GM23338 (cell line): Measurements from ENCODE around the gene ZNF444. TPM values are rescaled to one million over a fixed set of nuclear protein-coding genes. Genes with fewer than 3 reads are reported as not detected.

ENCODE experiments used
- ATAC-seq: fragments of 200-7000 bp; cut with Tn5 transposase; 3 replicates; pipeline ENCODE4 v1.9.1; 2020
- DNase-seq: peaks from one replicate; pipeline ENCODE4 v3.0.0-alpha.2; 2015; ENCODE audit warnings: low spot score
- H2AFZ ChIP-seq: fragments of 200-600 bp; sonication (generic); 2 replicates; pipeline ENCODE4 v1.8.0; 2016; ENCODE audit warnings: antibody characterized with exemption, mild to moderate bottlenecking, moderate library complexity
- H3F3A ChIP-seq: fragments of 200-600 bp; sonication (generic); replicated peaks from 2 replicates; pipeline ENCODE4 v1.8.0; 2017; ENCODE audit warnings: antibody characterized with exemption, mixed run types, low read depth
- H3K27ac ChIP-seq: fragments of 200-600 bp; sonication (generic); 2 replicates; pipeline ENCODE4 v1.6.1; 2016; ENCODE audit warnings: low read depth
- H3K27me3 ChIP-seq: fragments of 200-600 bp; sonication (generic); 2 replicates; pipeline ENCODE4 v1.8.0; 2016; ENCODE audit warnings: mild to moderate bottlenecking, mixed run types, moderate library complexity; ENCODE audit not compliant: insufficient read depth
- H3K36me3 ChIP-seq: fragments of 200-600 bp; sonication (generic); 2 replicates; pipeline ENCODE4 v1.8.0; 2016; ENCODE audit warnings: mild to moderate bottlenecking; ENCODE audit not compliant: insufficient read depth
- H3K4me1 ChIP-seq: fragments of 200-600 bp; sonication (generic); 2 replicates; pipeline ENCODE4 v1.8.0; 2016; ENCODE audit warnings: mild to moderate bottlenecking, moderate library complexity; ENCODE audit not compliant: insufficient read depth
- H3K4me2 ChIP-seq: fragments of 200-600 bp; sonication (generic); 2 replicates; pipeline ENCODE4 v1.7.1; 2017; ENCODE audit warnings: mixed run types
- H3K4me3 ChIP-seq: fragments of 200-600 bp; sonication (generic); 2 replicates; pipeline ENCODE4 v1.6.1; 2016; ENCODE audit warnings: mixed run types
- H3K79me2 ChIP-seq: fragments of 200-600 bp; sonication (generic); replicated peaks from 2 replicates; pipeline ENCODE4 v1.8.0; 2017; ENCODE audit warnings: mild to moderate bottlenecking; ENCODE audit not compliant: insufficient read depth
- H3K9me2 ChIP-seq: fragments of 200-600 bp; sonication (generic); 2 replicates; pipeline ENCODE4 v1.8.0; 2017; ENCODE audit not compliant: insufficient read depth
- H4K20me1 ChIP-seq: fragments of 200-600 bp; sonication (generic); replicated peaks from 2 replicates; pipeline ENCODE4 v1.8.0; 2017; ENCODE audit warnings: mild to moderate bottlenecking; ENCODE audit not compliant: insufficient read depth
- H3K27ac Mint-ChIP-seq: 2 replicates; pipeline ENCODE4 v1.8.0; 2020; ENCODE audit warnings: inconsistent platforms, mild to moderate bottlenecking, moderate library complexity, mixed read lengths
- H3K27me3 Mint-ChIP-seq: 3 replicates; pipeline ENCODE4 v1.8.0; 2022; ENCODE audit warnings: low read depth, mild to moderate bottlenecking, moderate library complexity, mixed read lengths, inconsistent platforms; ENCODE audit not compliant: insufficient read depth, poor library complexity
- H3K36me3 Mint-ChIP-seq: 3 replicates; pipeline ENCODE4 v1.8.0; 2021; ENCODE audit warnings: low read depth, mild to moderate bottlenecking, inconsistent platforms, moderate library complexity, mixed read lengths
- H3K4me1 Mint-ChIP-seq: 3 replicates; pipeline ENCODE4 v1.8.0; 2020; ENCODE audit warnings: mild to moderate bottlenecking, inconsistent platforms, mixed read lengths
- H3K4me3 Mint-ChIP-seq: 3 replicates; pipeline ENCODE4 v1.8.0; 2021; ENCODE audit warnings: moderate library complexity, mild to moderate bottlenecking, inconsistent platforms, mixed read lengths
- H3K9me3 Mint-ChIP-seq: 3 replicates; pipeline ENCODE4 v1.8.0; 2020; ENCODE audit warnings: moderate library complexity, mild to moderate bottlenecking, inconsistent platforms, mixed read lengths
- CREB1 ChIP-seq: fragments of 250-450 bp; sonication (Bioruptor Pico); IDR thresholded peaks from 2 replicates; pipeline ENCODE4 v1.5.0; 2020; ENCODE audit warnings: low read depth, mild to moderate bottlenecking, moderate library complexity
- CTCF ChIP-seq, 2 experiments: fragments of 200-600 bp in 1 of 2; sonication (generic) in 1 of 2; conservative IDR thresholded peaks; 2 replicates each; pipeline versions ENCODE4 v1.5.1 to v1.6.1; 2016 to 2017; ENCODE audit warnings: antibody characterized with exemption in 2 of 2, low read depth in 2 of 2, mild to moderate bottlenecking in 2 of 2, moderate library complexity in 1 of 2
- EZH2 ChIP-seq: fragments of 200-600 bp; sonication (generic); IDR thresholded peaks from one replicate; pipeline ENCODE4 v1.8.0; 2017; ENCODE audit warnings: antibody characterized with exemption, mild to moderate bottlenecking, low read depth; ENCODE audit not compliant: unreplicated experiment
- EZH2phosphoT487 ChIP-seq: fragments of 200-600 bp; sonication (generic); IDR thresholded peaks from one replicate; pipeline ENCODE4 v1.8.1; 2018; ENCODE audit warnings: antibody characterized with exemption; ENCODE audit not compliant: unreplicated experiment
- JUNB ChIP-seq: IDR thresholded peaks from one replicate; pipeline ENCODE4 v1.6.1; 2016; ENCODE audit warnings: antibody characterized with exemption; ENCODE audit not compliant: unreplicated experiment
- NANOG ChIP-seq: IDR thresholded peaks from 2 replicates; pipeline ENCODE4 v1.6.1; 2016; ENCODE audit warnings: antibody characterized with exemption, borderline replicate concordance
- POLR2AphosphoS5 ChIP-seq: IDR thresholded peaks from 2 replicates; pipeline ENCODE4 v1.6.1; 2016; ENCODE audit warnings: antibody characterized with exemption, low read depth
- REST ChIP-seq: IDR thresholded peaks from one replicate; pipeline ENCODE4 v1.6.1; 2018; ENCODE audit warnings: antibody characterized with exemption; ENCODE audit not compliant: unreplicated experiment
- ZNF114 ChIP-seq: fragments of 250-450 bp; sonication (Bioruptor Pico); IDR thresholded peaks from 2 replicates; pipeline ENCODE4 v1.5.0; 2020; ENCODE audit warnings: mild to moderate bottlenecking, moderate library complexity
- ZNF331 ChIP-seq: fragments of 250-450 bp; sonication (Bioruptor Pico); IDR thresholded peaks from 2 replicates; pipeline ENCODE4 v1.5.0; 2020; ENCODE audit warnings: low read depth, mild to moderate bottlenecking, moderate library complexity
- ZNF462 ChIP-seq: fragments of 250-450 bp; sonication (Bioruptor Pico); IDR thresholded peaks from 2 replicates; pipeline ENCODE4 v1.5.0; 2020; ENCODE audit warnings: mild to moderate bottlenecking, moderate library complexity
- polyA plus RNA-seq: library from polyadenylated mRNA; unstranded; fragments of >200 nt; fragmentation: Nextera tagmentation; extraction: Ambion mirVana; gene quantifications from 2 replicates; pipeline ENCODE4 v1.2.1, GENCODE V29; 2016
- total RNA-seq: library from RNA; depleted of rRNA; stranded (reverse); fragments of >200 nt; shearing (Covaris generic); gene quantifications from 2 replicates; pipeline ENCODE4 v1.2.3, GENCODE V29; 2014

ZNF444 gene
- total and polyA plus RNA-seq, 2 experiments from 2014 or later = 25.1 to 58.5 TPM

GRCh38 chr19:56116606-56117005 lies 24.5 kb upstream of the ZNF444 start:
- Histone ChIP-seq H3K79me2 (peaks cover 87% of the 10 kb centered on the region), H3K4me2 (no peak overlapping the region), H4K20me1 (peaks cover 34% of the 10 kb centered on the region), H3K9me2 (no peaks in the 10 kb centered on the region), H3K27ac (0 out of 2 replicates have a peak overlapping the region, but pooled peaks have one; percentile 19), H3K27me3 (no peaks in the 10 kb centered on the region), H3K4me1 (peaks cover 32% of the 10 kb centered on the region), H3K36me3 (no peaks in the 10 kb centered on the region; the same call in 1 of the 2 replicates), H3K4me3 (no peak overlapping the region), H3F3A (no peaks in the 10 kb centered on the region; the same call in 1 of the 2 replicates), H2AFZ (no peak overlapping the region)
- Mint-ChIP-seq H3K4me1 (peaks cover 58% of the 10 kb centered on the region), H3K27me3 (peaks cover 23% of the 10 kb centered on the region), H3K9me3 (no peaks in the 10 kb centered on the region; the same call in 1 of the 3 replicates), H3K27ac (peak overlapping the region; percentile 13; the same call in 1 of the 2 replicates), H3K36me3 (peaks cover 15% of the 10 kb centered on the region), H3K4me3 (no peak overlapping the region; the same call in 2 of the 3 replicates)
- no peak for TF ChIP-seq EZH2phosphoT487
- TF ChIP-seq NANOG = no peak
- TF ChIP-seq ZNF114 (CRISPR knock-in tag) = no peak
- TF ChIP-seq CTCF (conservative IDR thresholded peaks at IDR 0.05; ENCODE audit: low read depth in 2 of 2) = no peak
- TF ChIP-seq REST = no peak
- TF ChIP-seq CREB1 (CRISPR knock-in tag) = no peak
- no peak for TF ChIP-seq ZNF462
- TF ChIP-seq ZNF331 (CRISPR knock-in tag) = no peak
- TF ChIP-seq EZH2 = no peak
- no peak for TF ChIP-seq JUNB
- no peak for TF ChIP-seq POLR2AphosphoS5
- no peak for DNase-seq
- ATAC-seq = no peak
